PFSK-1 (cell line): Measurements from ENCODE around the gene ARHGAP28.

Source experiments
- FOXP2 ChIP-seq: optimal IDR thresholded peaks from 2 replicates; pipeline ENCODE3; 2011; ENCODE audit warnings: borderline replicate concordance, control low read depth, inconsistent platforms; ENCODE audit not compliant: insufficient read depth; ENCODE audit errors: extremely low read length, extremely low read depth
- POLR2AphosphoS5 ChIP-seq: IDR thresholded peaks from 2 replicates; pipeline ENCODE4 v1.6.1; 2012; ENCODE audit warnings: low read depth, mild to moderate bottlenecking, control low read depth, low read length, moderate library complexity
- SIN3A ChIP-seq: IDR thresholded peaks from 2 replicates; pipeline ENCODE4 v1.6.1; 2012; ENCODE audit warnings: mild to moderate bottlenecking, low read length, moderate library complexity, borderline replicate concordance; ENCODE audit not compliant: insufficient read depth
- TAF1 ChIP-seq: IDR thresholded peaks from 2 replicates; pipeline ENCODE4 v1.6.1; 2012; ENCODE audit warnings: low read length, control low read depth, borderline replicate concordance; ENCODE audit not compliant: insufficient read depth
- TF ChIP-seq, protein P1 (sequence below), 2 experiments: IDR thresholded peaks; 2 replicates each; pipeline versions ENCODE4 v1.6.1 to v1.8.0; 2011 to 2012; ENCODE audit warnings: low read depth in 2 of 2, low read length in 2 of 2, control low read depth in 1 of 2, inconsistent platforms in 1 of 2, mild to moderate bottlenecking in 1 of 2, moderate library complexity in 1 of 2; ENCODE audit not compliant: insufficient read depth in 1 of 2

Gene ARHGAP28

DNA sequence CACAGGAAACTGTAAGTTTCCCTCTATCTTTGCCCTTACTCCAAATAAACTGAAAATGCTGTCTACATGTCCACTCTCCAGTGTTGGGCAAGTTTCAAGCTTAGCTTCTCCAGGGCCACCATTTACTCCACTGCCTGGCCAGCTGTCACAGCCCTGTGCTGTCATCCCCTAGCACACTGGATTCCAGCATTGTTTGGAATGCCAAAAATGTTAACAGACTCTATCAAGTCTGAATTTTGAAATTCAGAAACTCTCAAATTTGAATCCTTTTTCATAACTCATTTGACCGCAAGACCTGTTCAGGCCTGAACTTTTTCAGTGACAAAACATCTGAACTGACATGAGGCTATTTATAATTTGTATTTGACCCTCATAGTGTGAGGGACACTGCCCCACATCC is 5.2 kb upstream of the ARHGAP28 start:
- no peak for TF ChIP-seq POLR2AphosphoS5
- TF ChIP-seq, protein P1, sequence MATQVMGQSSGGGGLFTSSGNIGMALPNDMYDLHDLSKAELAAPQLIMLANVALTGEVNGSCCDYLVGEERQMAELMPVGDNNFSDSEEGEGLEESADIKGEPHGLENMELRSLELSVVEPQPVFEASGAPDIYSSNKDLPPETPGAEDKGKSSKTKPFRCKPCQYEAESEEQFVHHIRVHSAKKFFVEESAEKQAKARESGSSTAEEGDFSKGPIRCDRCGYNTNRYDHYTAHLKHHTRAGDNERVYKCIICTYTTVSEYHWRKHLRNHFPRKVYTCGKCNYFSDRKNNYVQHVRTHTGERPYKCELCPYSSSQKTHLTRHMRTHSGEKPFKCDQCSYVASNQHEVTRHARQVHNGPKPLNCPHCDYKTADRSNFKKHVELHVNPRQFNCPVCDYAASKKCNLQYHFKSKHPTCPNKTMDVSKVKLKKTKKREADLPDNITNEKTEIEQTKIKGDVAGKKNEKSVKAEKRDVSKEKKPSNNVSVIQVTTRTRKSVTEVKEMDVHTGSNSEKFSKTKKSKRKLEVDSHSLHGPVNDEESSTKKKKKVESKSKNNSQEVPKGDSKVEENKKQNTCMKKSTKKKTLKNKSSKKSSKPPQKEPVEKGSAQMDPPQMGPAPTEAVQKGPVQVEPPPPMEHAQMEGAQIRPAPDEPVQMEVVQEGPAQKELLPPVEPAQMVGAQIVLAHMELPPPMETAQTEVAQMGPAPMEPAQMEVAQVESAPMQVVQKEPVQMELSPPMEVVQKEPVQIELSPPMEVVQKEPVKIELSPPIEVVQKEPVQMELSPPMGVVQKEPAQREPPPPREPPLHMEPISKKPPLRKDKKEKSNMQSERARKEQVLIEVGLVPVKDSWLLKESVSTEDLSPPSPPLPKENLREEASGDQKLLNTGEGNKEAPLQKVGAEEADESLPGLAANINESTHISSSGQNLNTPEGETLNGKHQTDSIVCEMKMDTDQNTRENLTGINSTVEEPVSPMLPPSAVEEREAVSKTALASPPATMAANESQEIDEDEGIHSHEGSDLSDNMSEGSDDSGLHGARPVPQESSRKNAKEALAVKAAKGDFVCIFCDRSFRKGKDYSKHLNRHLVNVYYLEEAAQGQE (IDR thresholded peaks at IDR 0.05; ENCODE audit: insufficient read depth in 1 of 2, low read depth in 2 of 2, low read length in 2 of 2) = no peak
- no peak for TF ChIP-seq SIN3A
- TF ChIP-seq FOXP2 = no peak
- TF ChIP-seq TAF1 = no peak

GRCh38 chr18:6728331-6728730 is 1.2 kb upstream of the ARHGAP28 start:
- no peak for TF ChIP-seq SIN3A
- TF ChIP-seq TAF1 = no peak
- no peak for TF ChIP-seq POLR2AphosphoS5
- TF ChIP-seq FOXP2 = no peak
- TF ChIP-seq, protein P1 (IDR thresholded peaks at IDR 0.05; ENCODE audit: insufficient read depth in 1 of 2, low read depth in 2 of 2, low read length in 2 of 2) = no peak

DNA sequence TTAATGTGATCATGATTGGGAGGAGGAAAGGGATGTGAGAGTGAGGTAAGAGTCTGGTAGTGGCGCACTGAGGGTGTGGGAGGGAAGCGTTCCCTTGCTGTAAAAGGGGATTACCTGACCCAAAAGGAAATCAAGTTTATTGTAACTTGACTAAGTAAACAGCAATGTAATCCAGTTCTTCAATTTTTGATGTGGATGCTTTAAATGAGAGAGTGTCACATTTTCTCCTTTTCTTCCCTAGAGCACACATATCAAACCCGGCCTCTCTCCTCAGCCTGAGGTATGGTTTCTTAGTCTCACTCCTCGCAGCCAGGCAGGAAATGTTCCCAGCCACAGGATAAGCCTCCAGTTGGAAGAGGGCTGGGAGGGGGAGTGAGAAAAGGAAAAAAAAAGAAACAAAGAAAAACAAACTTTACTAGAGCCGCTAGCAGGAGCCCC is 688 bp upstream of the ARHGAP28 start:
- no peak for TF ChIP-seq FOXP2
- TF ChIP-seq POLR2AphosphoS5 = no peak
- TF ChIP-seq TAF1 = no peak
- TF ChIP-seq, protein P1 (IDR thresholded peaks at IDR 0.05; ENCODE audit: insufficient read depth in 1 of 2, low read depth in 2 of 2, low read length in 2 of 2) = no peak
- no peak for TF ChIP-seq SIN3A

GRCh38 chr18:6730416-6731221 is 1.1 kb downstream of the ARHGAP28 start:
- TF ChIP-seq, protein P1 (IDR thresholded peaks at IDR 0.05; ENCODE audit: insufficient read depth in 1 of 2, low read depth in 2 of 2, low read length in 2 of 2) = no peak
- TF ChIP-seq FOXP2 (no peak), POLR2AphosphoS5 (no peak), TAF1 (no peak), SIN3A (no peak)
